ENCODE results near the gene PSMD4.
"Not testable (repeated sequence)": the region's sequence is repeated elsewhere in the genome, so short reads cannot be mapped to it uniquely, and the experiment has no call there.

PSMD4 gene

DNA sequence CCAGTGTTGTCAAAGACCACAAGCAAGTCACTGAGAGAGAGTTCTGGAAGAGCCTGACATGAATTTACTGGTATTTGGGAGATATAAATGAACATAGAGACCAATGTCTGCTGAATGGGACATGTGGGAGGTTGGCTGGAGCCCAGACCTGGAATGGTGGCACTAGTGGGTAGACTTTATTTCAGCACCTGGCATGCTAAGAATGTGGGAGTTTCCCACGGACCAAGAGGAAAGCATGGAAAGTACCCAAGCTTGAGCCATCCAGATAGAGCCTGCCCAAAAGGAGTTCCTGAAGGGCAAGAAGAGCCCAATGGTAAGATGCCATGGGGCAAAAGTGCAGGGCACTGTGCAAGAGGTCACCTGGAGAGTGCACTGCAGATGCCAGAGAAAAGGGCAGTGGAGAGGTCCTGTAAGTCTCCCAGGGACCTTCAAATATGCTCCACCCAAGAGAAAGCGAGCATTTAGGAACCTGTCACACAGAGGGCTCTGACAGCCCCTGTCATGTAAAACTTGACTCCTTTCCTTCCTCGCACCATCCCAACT is 19.5 kb downstream of the PSMD4 start:
- DNase-seq: no peak

DNA sequence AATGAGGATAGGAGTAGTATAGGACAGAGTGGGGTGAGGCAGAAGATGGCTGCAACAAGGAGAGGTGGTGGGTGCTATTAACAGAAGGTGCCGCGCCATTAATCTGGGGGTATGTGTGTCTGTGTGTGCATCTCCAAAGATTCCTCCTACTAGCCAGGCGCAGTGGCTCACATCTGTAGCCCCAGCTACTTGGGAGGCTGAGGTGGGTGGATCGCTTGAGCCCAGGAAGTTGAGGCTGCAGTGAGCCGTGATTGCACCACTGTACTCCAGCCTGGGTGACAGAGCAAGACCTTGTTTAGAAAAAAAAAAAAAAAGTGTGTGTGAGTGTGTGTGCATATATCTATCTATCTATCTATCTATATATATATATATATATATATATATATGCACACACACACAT is 20.8 kb downstream of the PSMD4 start:
- DNase-seq: not testable (repeated sequence)

DNA sequence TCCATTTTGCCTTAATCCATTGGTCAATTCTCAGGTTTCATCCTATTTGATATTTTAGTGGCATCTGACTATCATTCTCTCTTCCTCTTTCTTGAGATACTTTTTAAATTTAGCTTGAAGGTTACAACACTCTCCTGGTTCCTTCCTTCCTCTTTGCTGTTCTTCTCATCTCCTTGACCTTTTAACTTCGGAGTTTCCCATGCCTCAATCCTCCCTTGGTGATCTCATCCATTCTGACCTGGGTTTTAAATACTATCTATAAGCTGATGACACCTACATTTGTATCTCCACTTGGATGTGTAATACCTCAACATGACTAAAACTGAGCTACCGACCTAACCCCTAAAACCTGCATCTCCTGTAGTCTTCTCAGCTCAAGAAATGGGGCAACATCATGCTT is 22.7 kb downstream of the PSMD4 start:
- no peak for DNase-seq

DNA sequence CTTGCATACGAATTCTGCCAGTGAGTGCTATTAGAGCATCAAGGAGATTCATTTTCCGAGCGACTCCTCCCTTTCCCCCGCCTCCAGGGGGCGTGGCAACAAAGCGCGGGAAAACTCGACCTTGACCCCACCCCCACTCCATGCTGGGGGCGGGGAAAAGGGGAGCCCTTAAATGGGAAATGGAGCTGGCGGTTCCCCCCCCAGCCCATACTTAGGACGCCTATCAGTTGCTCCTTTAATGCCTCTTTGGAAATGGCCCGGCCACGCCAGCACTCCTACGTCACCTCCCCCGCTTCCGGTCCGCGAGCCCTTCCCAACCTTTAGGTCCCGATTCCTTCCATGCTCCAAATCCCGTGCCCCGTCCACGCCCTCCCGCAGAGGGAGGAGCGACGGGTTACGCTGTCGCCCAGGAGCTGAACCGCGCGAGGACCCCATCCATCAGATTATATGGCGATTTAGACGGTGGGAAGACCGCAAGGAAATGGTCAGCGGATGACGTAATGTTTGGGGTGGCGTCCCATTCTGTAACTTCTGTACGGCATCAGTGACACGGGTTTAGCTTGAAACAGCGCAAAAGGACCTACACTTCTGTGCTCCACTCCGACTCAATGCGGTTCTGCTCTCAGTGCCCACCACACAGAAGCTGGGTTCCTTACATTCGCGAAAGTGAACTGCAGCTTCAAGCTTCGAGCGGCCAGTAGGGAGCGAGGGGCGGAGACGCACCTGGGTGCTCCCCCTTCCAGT is 26.9 kb downstream of the PSMD4 start:
- peak; percentile 99 for DNase-seq

DNA sequence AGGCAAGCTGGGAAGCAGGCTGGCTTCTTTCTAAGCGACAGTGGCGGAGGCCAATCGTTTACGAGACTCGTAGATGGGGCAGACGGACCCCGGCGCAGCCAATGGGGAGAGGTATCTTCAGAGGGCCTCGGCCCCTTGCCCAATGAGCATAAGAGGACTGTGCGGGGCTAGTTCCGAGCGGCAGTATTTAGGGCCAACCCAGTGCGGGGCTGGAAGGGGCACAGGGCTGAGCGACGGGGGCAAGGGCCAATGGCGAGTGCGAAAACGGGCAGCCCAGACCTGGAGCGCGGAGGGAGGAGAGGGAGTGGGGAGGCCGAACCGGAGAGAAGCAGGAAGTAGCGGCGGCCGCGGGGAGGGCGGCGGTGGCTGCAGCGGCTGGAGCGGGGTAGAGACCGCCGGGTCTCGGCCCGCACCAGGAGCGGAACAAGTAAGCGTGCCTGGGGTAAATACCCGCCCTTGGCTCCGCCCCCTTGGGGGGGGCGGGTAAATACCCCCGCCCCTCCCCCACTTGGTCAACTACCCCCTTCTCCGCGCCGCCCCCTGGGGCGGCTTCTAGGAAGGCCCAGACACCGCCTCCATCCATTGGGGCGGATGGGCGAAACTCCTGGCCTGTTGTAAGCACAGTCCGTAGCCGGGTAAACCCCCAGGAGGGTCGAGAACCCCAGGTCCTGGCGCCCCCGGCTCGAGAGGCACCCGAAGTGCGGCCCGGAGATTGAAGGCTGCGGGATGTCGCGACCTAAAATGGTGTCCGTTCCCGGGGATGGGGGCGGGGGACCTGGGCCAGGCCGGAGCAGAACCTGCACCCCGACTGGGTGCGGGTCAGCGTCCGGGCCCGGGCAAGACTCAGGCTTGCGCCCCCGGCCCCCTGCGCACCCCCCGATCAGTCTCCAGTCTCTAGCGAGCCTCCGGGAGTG is 27.7 kb downstream of the PSMD4 start, which contains the start of gene ZNF687:
Gene ZNF687, plus strand, starts transcription at position 331 of the 914 bp plus-strand sequence. CDS start 3,993 bp downstream, outside the sequence.
- peak; percentile 99 for DNase-seq

DNA sequence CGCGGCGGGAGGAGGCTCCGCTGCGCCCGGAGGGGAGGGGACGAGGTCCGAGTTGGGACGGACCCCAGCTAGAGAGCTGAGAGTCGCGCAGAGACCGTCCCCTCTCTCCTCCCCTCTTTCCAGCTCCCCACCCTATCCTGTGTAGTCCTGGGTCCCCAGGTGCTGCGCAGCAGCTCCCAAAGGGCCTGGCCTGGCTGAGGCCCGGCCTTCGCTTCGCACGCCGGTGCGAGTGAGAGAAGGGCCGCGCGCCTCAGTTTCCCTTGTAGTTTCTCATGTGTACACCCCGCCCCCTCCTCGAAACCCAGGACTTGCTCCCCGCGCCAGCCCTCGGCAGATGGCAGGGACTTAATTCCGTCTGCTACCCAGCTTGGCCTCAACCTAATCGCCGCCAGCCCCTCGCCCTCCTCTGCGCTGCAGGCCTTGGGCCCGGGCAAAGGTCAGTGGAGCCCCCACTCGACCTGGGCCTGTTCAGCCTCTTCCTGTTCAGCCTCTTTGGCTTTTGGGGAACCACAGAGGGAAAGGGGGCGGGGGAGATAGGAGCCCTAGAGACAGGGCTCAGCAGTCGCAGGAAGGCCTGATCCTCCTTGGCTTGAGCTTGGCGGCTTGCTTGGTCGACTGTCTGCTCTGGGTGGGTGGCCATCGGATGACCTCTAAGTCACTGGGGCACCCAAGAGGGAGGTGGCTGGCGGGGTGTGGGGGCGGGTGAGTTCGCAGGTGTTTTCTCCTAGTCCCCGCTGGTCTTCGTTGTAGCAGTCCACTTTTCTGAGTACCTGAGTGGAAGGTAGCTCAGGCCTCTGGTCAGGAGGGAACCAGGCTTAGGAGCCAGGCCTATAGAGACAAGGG is 28.6 kb downstream of the PSMD4 start:
- no peak for DNase-seq

DNA sequence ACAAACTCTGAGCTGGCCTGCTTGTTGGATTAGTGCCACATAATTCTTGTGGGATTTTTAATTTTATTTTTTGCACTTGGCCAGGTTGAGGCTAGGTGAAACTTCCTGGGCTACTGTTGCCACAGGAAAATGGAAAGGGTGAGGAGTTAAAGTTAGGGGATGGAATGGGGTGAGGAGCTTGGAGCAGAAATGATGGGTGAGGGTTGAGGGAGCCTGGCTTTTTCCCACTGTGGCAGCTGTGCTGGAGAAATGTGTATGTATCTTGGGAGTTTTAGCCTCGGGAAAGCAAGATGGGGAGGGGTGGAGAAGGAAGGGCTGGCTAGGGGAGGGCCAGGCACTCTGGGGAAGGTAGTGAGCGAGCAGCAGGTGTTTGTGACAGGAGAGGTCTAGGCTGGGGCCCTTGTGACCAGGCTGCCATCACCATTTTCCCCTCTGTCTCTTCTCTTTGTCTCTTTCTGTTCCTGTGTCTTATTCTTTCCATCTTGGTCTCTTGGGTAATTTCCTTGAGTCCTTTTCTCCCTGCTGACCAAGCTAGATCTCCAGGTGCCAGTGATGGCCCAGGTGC is 29.6 kb downstream of the PSMD4 start:
- no peak for DNase-seq

DNA sequence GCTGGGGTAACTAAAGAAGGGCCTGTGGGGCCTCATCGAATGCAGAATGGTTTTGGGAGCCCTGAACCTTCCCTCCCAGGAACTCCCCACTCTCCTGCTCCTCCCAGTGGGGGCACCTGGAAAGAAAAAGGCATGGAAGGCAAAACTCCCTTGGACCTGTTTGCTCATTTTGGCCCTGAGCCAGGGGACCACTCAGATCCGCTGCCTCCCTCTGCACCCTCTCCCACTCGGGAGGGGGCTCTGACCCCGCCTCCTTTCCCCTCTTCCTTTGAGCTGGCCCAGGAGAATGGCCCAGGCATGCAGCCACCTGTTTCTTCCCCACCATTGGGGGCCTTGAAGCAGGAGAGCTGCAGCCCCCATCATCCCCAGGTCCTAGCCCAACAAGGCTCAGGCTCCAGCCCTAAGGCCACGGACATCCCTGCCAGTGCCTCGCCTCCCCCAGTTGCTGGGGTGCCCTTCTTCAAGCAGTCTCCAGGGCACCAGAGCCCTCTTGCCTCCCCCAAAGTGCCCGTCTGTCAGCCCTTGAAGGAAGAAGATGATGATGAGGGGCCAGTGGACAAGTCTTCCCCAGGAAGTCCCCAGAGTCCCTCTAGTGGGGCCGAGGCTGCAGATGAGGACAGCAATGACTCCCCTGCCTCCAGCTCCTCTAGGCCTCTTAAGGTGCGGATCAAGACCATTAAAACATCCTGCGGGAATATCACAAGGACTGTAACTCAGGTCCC is 32.2 kb downstream of the PSMD4 start:
- no peak for DNase-seq

DNA sequence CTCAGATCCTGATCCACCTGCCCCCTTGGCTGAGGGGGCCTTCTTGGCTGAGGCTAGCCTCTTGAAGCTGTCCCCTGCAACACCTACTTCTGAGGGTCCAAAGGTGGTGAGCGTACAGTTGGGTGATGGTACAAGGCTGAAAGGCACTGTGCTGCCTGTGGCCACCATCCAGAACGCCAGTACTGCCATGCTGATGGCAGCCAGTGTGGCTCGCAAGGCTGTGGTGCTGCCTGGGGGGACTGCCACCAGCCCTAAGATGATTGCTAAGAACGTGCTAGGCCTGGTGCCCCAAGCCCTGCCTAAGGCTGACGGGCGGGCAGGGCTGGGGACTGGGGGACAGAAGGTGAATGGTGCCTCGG is 32.8 kb downstream of the PSMD4 start:
- no peak for DNase-seq

DNA sequence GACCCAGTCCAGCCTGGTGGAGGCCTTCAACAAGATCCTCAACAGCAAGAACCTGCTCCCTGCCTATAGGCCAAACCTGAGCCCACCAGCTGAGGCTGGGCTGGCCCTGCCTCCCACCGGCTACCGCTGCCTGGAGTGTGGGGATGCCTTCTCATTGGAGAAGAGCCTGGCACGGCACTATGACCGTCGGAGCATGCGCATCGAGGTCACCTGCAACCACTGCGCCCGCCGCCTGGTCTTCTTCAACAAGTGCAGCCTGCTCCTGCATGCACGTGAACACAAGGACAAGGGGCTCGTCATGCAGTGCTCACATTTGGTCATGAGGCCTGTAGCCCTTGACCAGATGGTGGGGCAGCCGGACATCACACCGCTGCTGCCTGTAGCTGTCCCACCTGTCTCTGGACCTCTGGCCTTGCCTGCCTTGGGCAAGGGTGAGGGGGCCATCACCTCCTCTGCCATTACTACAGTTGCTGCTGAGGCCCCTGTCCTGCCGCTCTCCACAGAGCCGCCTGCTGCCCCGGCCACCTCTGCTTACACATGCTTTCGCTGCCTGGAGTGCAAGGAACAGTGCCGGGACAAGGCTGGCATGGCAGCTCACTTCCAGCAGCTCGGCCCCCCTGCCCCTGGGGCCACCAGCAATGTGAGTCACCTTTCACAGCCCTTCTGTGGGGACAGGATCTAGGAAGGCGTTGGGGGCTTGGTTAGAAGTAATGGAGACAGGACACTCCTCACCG is 33.4 kb downstream of the PSMD4 start:
- no peak for DNase-seq

DNA sequence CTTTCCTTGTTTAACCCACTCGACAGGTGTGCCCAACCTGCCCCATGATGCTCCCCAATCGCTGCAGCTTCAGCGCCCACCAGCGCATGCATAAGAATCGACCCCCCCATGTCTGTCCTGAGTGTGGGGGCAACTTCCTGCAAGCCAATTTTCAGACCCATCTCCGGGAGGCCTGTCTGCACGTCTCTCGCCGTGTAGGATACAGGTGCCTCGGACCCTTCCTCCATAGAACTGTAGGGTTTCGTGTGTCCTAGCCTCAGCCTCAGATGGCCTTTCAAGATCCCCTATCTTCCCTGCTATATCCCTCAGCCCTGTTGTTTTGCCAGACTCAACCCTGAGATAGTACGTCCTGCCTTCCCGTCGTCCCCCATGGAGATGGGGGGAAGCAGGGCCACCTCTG is 34.0 kb downstream of the PSMD4 start:
- DNase-seq: no peak

DNA sequence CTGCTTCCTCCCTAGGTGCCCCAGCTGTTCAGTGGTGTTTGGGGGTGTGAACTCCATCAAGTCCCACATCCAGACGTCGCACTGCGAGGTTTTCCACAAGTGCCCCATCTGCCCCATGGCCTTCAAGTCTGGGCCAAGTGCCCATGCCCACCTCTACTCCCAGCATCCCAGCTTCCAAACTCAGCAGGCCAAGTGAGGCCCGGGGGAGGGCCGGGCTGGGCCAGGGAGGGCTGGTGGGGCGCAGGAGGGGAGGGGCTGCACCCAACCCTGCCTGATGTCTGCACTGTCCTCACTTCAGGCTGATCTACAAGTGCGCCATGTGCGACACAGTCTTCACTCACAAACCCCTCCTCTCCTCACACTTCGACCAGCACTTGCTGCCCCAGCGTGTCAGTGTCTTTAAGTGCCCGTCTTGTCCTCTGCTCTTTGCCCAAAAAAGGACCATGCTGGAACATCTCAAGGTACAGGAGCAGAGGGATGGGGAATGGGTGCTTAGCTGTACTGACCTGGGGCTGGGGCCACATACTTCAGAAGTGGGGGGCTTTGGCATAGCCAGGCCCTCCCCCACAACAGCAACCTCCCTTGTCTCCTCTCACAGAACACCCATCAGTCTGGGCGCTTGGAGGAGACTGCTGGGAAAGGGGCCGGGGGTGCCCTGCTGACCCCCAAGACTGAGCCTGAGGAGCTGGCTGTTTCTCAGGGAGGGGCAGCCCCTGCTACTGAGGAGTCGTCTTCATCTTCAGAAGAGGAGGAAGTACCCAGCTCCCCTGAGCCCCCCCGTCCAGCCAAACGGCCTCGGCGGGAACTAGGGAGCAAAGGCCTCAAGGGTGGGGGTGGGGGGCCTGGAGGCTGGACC is 34.8 kb downstream of the PSMD4 start:
- DNase-seq: no peak

DNA sequence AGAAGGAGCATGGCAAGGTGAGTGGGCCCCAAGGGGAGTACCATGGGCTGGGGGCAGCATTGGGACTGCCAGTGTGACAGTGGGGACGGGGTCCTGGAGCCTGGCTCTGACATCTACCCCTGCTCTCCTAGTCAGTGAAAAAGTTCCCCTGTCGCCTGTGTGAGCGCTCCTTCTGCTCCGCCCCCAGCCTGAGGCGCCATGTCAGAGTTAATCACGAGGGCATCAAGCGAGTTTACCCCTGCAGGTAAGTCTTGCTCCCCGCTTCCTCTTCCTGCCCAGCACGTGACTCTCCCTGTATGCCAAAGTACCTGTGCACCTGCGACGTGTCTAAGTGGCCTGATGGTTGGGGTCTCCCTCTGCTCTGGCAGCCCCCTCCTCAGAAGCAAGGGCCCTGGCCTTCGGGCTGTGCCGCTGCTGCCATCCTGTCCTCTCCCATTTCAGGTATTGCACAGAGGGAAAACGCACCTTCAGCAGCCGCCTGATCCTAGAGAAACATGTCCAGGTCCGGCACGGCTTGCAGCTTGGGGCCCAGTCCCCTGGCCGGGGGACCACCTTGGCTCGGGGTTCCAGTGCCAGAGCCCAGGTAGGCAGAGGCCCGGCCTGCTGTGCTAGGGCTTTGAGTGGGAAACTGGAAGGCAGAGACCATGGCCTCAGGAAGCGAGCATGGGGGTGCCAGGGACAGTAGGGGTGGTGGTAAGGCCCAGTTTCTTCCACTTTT is 35.6 kb downstream of the PSMD4 start:
- DNase-seq: no peak

DNA sequence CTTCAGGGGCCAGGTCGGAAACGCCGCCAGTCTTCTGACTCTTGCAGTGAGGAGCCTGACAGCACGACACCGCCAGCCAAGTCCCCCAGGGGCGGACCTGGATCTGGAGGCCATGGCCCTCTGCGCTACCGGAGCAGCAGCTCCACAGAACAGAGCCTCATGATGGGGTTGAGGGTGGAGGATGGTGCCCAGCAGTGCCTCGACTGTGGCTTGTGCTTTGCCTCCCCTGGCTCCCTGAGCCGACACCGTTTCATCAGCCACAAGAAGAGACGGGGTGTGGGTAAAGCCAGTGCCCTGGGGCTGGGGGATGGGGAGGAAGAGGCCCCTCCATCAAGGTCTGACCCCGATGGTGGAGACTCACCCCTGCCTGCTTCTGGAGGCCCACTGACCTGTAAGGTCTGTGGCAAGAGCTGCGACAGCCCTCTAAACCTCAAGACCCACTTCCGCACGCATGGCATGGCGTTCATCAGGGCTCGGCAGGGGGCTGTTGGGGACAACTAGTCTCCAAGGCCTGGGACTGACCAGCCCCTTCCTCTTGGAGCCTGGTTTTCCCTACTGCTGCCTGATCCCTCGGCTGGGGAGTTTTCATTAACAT is 36.3 kb downstream of the PSMD4 start:
- no peak for DNase-seq

DNA sequence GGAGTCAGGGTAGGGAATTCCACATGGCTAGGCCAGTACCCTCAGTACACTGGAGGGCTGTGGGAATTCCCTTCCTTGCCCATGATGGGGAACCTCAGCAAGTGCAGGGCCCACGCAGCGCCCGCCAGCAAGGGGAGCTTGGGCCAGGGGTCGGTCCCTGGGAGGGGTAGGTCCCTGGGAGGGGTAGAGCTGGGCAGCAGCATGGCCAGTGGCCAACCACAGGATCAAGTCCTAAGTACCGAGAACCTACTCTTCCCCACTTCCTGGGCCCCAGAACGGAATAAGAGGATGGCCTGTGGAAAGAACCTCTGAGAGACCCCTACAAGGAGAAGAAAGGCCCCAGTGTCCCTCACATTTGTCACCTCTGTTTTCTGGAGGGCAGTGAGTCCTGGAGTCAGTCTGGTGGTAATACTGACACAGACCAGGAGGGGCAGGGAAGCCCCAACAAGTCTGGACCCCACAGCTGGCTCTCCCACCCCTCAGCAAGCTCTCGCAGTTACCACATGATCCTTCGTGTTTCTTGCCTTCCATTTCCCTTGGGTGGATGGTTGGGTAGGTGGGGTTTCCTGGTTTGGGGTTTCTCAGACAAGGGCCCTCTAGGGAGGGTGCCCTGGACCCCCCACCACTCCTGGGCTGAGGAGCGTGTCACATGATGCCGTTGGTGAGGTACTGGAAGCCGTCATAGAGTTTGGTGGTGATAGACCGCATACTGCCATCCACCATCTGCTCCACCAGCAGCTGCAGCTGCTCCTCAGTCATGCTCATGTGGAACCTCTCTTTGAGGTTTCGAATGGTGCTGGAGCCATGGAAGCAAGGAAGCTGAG is 37.9 kb downstream of the PSMD4 start:
- no peak for DNase-seq

DNA sequence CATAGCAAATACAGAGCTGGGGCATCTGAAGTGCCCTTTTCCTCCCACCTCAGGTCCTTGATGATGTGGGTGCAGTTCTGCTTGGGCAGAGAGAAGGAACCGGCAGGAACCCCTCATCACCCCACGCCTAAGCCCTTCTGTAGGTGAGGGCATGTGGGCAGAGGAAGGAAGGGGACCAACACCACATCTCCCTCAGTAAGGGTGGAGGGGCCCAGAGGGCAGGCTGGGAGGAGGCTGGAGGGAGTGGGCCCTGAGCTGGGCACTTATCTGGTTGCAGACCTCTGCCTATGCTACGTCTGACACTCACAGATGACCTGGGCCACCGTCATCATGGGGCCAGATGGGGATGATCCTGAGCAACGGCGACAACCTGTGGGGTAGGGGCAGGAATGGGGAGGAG is 38.6 kb downstream of the PSMD4 start:
- no peak for DNase-seq

DNA sequence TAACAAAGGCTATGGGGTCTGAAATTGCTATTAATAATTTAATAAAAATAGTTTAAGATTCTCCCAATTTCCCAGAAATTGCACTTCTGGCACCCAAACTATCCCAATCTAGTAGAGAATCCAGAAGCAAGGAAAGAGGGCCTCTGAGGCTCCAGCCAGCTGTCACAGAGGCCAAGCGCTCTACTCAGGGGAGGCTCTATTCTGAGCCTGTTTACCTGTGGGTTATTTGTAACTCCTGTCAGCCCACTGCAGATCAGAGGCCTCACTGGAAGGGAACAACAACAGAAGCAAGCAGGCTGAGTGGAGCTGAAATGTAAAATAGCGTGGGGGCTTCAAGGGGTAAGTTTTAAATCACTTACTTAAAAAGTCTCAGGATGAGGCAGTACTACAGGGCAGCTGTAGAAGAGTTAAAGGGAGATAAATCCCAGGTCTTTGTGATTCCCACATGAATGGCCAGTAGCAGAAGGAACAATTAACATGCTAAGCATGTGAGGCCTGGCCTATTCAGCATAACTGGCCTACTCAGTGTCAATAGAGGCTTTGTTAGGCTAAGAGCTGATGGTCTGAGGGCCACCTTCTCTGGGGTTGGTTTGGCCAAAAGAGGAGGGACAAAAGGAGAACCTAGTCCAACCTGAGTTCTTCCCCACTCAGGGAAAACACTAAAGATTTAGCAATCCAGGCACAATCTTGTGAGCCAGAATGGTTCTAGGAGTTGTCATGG is 40.4 kb downstream of the PSMD4 start:
- no peak for DNase-seq
